ENCODE measurements around the gene PDF. TPM values are rescaled to one million over a fixed set of nuclear protein-coding genes. Genes with fewer than 3 reads are reported as not detected.

The PDF gene
- total RNA-seq, 1 donor from 2014 or later: 15.3 TPM

GRCh38 chr16:69373019-69373418, 42.6 kb upstream of the PDF start:
- Mint-ChIP-seq H3K9me3 (no peaks in the 10 kb centered on the region), H3K4me3 (no peak overlapping the region), H3K36me3 (ENCODE audit: low read depth) (peaks cover 60% of the 10 kb centered on the region), H3K4me1 (peaks cover 37% of the 10 kb centered on the region), H3K27ac (peak overlapping the region; percentile 48), H3K27me3 (no peaks in the 10 kb centered on the region)
- DNase-seq: no peak
- ATAC-seq (ENCODE audit: low read depth): no peak
- intact Hi-C loops (cut with micrococcal nuclease): no loop called here
- POLR2A ChIA-PET: no interaction called here
- TF ChIP-seq, protein P1, sequence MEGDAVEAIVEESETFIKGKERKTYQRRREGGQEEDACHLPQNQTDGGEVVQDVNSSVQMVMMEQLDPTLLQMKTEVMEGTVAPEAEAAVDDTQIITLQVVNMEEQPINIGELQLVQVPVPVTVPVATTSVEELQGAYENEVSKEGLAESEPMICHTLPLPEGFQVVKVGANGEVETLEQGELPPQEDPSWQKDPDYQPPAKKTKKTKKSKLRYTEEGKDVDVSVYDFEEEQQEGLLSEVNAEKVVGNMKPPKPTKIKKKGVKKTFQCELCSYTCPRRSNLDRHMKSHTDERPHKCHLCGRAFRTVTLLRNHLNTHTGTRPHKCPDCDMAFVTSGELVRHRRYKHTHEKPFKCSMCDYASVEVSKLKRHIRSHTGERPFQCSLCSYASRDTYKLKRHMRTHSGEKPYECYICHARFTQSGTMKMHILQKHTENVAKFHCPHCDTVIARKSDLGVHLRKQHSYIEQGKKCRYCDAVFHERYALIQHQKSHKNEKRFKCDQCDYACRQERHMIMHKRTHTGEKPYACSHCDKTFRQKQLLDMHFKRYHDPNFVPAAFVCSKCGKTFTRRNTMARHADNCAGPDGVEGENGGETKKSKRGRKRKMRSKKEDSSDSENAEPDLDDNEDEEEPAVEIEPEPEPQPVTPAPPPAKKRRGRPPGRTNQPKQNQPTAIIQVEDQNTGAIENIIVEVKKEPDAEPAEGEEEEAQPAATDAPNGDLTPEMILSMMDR (IDR thresholded peaks at IDR 0.05): no peak
- CTCF ChIA-PET: no interaction called here

DNA sequence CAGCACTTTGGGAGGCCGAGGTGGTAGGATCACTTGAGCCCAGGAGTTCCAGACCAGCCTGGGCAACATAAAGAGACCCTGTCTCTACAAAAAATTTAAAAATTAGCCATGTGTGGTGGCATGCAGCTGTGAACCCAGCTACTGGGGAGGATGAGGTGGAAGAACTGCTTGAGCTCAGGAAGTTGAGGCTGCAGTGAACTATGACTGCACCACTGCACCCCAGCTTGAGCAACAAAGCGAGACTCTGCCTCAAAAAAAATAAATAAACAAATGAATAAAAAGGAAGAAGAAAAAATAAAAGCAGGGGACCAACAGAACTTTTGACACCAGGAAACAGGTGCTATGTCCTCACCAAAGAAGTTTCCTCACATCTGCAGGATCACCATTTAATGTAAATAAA, 41.2 kb upstream of the PDF start:
- peak overlapping the region; percentile 52 for H3K4me3 Mint-ChIP-seq
- ChIA-PET CTCF (no interaction called here), POLR2A (interaction anchor here (0.7 to 1.0 kb wide), 4 partner anchors 9 to 212 kb away, joined by 3 to 5 read pairs (median 4); partner anchors contain the start of gene PDF)
- ATAC-seq (ENCODE audit: low read depth) (peak; percentile 72), DNase-seq (no peak)
- H3K4me1 Mint-ChIP-seq: peaks cover 36% of the 10 kb centered on the region
- intact Hi-C loops (cut with micrococcal nuclease): loop anchor here (2.0 kb wide), 1 partner anchor 13 kb away; no protein-coding TSS in a partner anchor
- H3K9me3 Mint-ChIP-seq: no peaks in the 10 kb centered on the region
- peak overlapping the region; percentile 85 for H3K27ac Mint-ChIP-seq
- H3K27me3 Mint-ChIP-seq: no peaks in the 10 kb centered on the region
- peaks cover 66% of the 10 kb centered on the region for H3K36me3 Mint-ChIP-seq (ENCODE audit: low read depth)
- TF ChIP-seq, protein P1 (IDR thresholded peaks at IDR 0.05): no peak

DNA sequence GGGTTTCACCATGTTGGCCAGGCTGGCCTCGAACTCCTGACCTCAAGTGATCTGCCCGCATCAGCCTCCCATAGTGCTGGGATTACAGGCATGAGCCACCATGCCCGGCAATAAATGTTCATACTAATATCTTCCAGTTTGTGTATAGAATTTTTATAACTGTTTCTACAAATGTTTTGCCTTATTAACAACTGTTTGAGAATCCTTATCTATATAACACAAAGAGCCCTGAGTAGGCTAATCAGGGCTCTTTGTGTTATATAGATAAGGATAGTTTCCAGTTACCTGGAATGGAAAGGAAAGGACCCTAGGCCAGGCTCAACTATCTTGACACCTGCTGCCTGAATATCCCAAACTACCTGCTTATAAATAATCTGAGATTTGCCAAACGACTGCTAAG, 38.5 kb upstream of the PDF start:
- intact Hi-C loops (cut with micrococcal nuclease): loop anchor here (1.0 kb wide), 1 partner anchor 8 kb away; no protein-coding TSS in a partner anchor
- no peak for DNase-seq
- ChIA-PET CTCF (no interaction called here), POLR2A (no interaction called here)
- no peak for ATAC-seq (ENCODE audit: low read depth)
- Mint-ChIP-seq H3K4me3 (no peak overlapping the region), H3K36me3 (ENCODE audit: low read depth) (peaks cover 79% of the 10 kb centered on the region), H3K27ac (peak overlapping the region; percentile 59), H3K4me1 (peaks cover 35% of the 10 kb centered on the region), H3K27me3 (no peaks in the 10 kb centered on the region), H3K9me3 (no peaks in the 10 kb centered on the region)
- TF ChIP-seq, protein P1 (IDR thresholded peaks at IDR 0.05): no peak

GRCh38 chr16:69367980-69368379, 37.6 kb upstream of the PDF start:
- DNase-seq (no peak), ATAC-seq (ENCODE audit: low read depth) (no peak)
- intact Hi-C loops (cut with micrococcal nuclease): no loop called here
- no peak overlapping the region for H3K4me3 Mint-ChIP-seq
- TF ChIP-seq, protein P1 (IDR thresholded peaks at IDR 0.05): no peak
- ChIA-PET POLR2A (no interaction called here), CTCF (no interaction called here)
- H3K36me3 Mint-ChIP-seq (ENCODE audit: low read depth): peaks cover 84% of the 10 kb centered on the region
- peaks cover 27% of the 10 kb centered on the region for H3K4me1 Mint-ChIP-seq
- H3K27ac Mint-ChIP-seq: peak overlapping the region; percentile 1
- no peaks in the 10 kb centered on the region for H3K27me3 Mint-ChIP-seq
- no peaks in the 10 kb centered on the region for H3K9me3 Mint-ChIP-seq

GRCh38 chr16:69366431-69366830, 36.0 kb upstream of the PDF start:
- Mint-ChIP-seq H3K36me3 (ENCODE audit: low read depth) (peaks cover 86% of the 10 kb centered on the region), H3K9me3 (no peaks in the 10 kb centered on the region), H3K4me3 (no peak overlapping the region), H3K27ac (no peak overlapping the region), H3K4me1 (peaks cover 12% of the 10 kb centered on the region), H3K27me3 (no peaks in the 10 kb centered on the region)
- CTCF ChIA-PET: no interaction called here
- POLR2A ChIA-PET: no interaction called here
- intact Hi-C loops (cut with micrococcal nuclease): no loop called here
- TF ChIP-seq, protein P1 (IDR thresholded peaks at IDR 0.05): no peak
- DNase-seq (no peak), ATAC-seq (ENCODE audit: low read depth) (no peak)

All from activated B cell treated with CpG ODN at 0.5 μM for 24 hours (primary cell).